Hematopoietic multipotent progenitor cell treated with erythropoietin and hydrocortisone succinate and interleukin-3 and kit ligand, for 8 days (in vitro differentiated cells): Measurements from ENCODE around the gene RIPOR3.
"Not testable (repeated sequence)": the region's sequence is repeated elsewhere in the genome, so short reads cannot be mapped to it uniquely, and the experiment has no call there.

Experiments
- DNase-seq: peaks from one replicate; pipeline ENCODE4 v3.0.0-alpha.2; 2015

The RIPOR3 gene

DNA sequence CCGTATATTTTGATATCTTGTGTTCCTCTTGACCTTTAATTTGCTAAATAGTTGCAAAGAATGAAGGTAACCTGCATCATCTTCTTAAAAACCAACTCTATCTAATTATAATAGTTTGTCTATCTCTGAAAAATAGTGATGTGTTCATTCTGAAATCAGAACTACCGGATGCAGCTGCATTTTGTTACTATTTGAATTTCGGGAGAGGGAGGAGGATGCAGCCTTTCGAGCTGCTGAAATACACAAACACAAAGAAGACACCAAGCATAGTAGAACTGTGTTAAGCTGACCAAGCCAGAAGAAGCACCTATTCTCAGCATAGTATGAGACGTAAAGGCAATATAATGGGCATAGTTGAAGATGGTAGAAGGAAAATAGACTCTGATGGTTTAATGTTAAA, 148.0 kb downstream of the RIPOR3 start:
- DNase-seq: no peak

DNA sequence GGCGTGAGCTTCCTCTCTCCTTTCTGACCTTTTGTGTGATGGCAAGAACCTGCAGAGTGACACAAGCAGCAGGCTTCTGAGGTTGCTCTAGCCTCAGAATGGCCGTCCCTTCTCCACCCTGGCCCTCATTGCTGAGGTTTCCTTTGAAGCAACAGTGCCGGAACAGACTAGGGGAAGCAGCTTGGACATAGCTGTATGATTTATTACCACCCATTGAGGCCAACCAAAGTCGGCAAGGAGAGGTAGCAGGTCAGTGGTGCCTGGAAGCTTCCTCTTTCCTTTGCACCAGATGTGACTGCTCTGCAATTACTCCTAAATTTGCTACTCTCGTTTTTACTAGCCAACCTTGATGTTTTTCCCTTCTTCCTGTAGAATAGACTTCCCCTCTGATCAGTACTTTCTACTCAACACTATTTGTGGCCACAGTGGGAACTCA, 149.7 kb downstream of the RIPOR3 start:
- no peak for DNase-seq

DNA sequence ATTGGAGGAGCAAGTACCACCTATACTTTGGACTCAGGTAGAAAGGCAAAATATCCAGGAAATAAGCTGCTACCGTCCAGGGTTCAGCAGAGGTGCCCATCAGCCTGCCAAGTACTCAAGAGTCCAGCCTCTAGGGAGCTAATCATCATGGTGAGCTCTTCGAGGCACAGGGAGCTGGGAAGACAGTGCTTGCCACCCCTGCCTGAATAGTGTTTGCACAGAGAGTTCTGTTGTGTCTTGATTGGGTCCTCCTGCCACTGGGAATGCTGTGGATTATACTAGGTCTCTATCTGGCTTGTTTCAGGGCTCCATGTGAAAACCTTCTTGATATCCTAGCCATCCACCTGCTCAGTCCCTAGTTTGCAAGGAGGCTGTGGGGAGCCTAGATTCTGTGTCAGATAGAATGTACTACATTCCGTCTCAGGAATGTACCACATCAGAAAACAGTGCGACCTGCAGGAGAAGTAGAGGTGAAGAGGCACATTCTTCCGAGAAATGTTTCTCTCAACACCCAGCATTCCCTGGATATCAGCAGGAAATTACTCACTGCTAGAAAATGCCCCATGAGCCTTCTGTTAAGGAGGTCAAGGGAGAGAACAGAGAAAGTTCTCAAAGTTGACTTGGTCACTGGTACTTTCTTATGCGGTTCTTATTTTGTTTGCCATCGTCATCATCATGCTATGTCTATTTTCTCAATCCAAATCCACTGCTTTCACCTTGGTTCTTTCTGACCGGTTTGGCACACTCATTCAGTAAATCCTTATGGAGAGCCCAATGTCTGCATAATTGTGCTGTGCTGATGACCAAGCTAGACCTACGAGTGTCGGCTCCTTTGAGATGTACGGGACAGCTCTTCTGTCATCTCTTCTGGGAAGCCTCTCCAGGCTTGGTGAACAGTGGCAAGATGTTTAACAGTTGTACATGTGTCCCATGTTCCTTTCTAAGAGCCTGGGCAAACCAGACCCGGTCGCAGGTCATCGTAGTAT, 150.4 kb downstream of the RIPOR3 start:
- no peak for DNase-seq

DNA sequence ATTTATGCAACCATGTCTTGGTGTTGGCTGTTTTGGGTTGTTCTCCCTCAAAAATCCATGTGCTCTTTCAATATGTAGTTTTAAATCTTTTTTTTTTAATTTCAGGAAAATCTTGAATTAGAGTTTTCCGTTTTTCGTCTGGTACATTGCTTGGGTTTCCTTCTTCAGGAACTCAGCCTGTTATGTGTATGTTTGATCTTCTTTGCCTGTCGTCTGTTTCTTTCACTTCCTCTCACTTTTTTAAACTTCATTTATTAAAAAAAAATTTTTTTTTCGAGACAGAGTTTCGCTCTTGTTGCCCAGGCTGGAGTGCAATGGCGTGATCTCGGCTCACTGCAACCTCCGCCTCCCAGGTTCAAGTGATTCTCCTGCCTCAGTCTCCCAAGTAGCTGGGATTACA, 151.5 kb downstream of the RIPOR3 start:
- not testable (repeated sequence) for DNase-seq

DNA sequence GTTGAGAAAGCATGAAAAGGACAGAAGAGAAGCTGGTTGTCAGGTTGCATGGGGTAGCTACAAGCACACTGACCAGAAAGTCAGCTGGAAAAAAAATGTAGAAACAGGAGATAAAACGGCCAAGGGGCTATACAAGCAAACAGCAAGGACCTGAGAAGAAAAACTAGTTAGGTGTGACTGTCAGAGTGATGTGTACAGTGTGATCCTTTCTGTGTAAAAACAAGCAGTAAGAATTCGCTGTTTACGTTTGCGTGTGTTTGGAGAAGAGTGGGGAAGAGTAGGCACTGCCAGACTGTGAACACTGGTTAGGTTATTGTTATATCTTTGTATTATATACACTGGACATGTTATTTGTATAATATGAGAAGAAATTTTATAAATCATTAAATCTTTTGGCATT, 153.1 kb downstream of the RIPOR3 start:
- no peak for DNase-seq

DNA sequence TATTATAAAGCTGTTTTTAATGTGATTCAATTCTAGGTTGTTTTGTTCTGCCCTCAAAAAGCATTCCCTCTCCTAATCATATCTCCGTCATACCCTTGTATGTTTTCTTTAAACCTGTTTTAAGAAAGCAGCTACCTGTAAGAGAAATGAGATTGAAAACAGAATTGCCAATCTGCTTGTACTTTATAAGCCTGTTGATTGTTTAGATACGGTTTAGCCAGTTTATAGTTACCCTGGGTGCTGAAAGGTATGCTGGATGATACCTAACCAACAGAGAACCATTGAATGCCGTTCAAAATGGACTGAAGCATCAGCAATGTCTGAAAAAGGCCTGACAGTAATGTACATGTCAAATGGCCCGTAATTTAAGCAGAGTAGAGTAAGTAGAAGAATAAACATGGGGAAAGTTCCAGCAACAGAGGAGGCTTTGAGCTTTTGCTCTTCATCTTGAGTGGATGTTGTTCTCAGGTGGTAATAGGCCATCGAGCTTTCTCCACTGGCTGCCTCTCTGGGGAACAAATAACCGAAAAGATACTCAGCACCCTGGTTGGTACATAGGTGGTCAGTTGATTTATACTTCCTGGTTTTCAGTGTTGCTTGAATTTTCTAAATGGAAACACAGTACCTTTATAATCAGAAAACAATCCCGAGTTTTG, 153.7 kb downstream of the RIPOR3 start:
- no peak for DNase-seq

DNA sequence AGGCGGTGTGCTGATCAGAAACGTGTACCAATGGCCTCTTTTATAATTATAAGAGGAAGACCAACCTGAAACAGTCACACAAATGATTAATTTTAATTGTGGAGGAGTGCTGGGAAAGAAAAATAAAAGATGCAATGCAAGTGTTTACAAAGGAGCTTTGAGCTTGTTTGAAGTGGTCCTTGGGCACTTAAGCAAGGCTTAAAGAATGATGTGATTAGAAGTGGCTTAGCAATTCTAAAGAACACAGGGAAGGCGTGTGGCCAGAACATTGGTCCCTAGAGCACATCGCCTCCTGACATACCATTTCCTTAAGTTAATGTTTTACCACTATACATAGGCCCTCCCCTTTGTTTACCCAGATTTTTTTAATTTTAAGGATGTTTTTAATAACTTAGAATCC, 155.0 kb downstream of the RIPOR3 start:
- no peak for DNase-seq
